ENCODE results near the gene HMMR.

DNA sequence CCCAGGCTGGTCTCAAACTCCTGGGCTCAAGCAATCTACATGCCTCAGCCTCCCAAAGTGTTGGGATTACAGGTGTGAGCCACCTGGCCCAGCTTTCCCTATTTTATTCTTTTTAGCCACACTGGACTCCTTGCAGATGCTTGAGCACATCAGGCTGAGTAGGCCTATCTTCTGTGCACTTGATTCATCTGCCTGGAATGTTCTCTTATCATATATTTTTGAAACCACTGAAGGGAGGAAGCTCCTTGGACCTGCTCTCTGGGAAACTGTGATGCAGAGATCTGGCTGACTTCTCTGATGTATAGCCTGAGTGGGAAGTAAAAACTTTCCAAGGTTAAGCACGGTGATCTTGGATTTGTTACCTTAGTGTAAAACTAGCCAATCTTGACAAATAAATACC is 38.5 kb downstream of the HMMR start:
- TF ChIP-seq, protein P1, sequence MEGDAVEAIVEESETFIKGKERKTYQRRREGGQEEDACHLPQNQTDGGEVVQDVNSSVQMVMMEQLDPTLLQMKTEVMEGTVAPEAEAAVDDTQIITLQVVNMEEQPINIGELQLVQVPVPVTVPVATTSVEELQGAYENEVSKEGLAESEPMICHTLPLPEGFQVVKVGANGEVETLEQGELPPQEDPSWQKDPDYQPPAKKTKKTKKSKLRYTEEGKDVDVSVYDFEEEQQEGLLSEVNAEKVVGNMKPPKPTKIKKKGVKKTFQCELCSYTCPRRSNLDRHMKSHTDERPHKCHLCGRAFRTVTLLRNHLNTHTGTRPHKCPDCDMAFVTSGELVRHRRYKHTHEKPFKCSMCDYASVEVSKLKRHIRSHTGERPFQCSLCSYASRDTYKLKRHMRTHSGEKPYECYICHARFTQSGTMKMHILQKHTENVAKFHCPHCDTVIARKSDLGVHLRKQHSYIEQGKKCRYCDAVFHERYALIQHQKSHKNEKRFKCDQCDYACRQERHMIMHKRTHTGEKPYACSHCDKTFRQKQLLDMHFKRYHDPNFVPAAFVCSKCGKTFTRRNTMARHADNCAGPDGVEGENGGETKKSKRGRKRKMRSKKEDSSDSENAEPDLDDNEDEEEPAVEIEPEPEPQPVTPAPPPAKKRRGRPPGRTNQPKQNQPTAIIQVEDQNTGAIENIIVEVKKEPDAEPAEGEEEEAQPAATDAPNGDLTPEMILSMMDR (IDR thresholded peaks at IDR 0.05): no peak
- no peak for TF ChIP-seq POLR2A (IDR thresholded peaks at IDR 0.05)

Data from heart left ventricle (tissue), 13 donors.